Mesodermal cell (in vitro differentiated cells): Measurements from ENCODE around the gene KAZN.

Source experiments
- H3K27ac ChIP-seq: 2 replicates; pipeline ENCODE4 v1.7.0; 2013; ENCODE audit warnings: mild to moderate bottlenecking, low read depth, low read length, moderate library complexity; ENCODE audit not compliant: severe bottlenecking
- H3K36me3 ChIP-seq: 2 replicates; pipeline ENCODE4 v1.7.1; 2013; ENCODE audit warnings: mild to moderate bottlenecking, low read length, moderate library complexity; ENCODE audit not compliant: control insufficient read depth, insufficient read depth
- H3K4me1 ChIP-seq: one replicate; pipeline ENCODE4 v1.7.1; 2013; ENCODE audit warnings: mild to moderate bottlenecking, low read length; ENCODE audit not compliant: insufficient read depth, control insufficient read depth, poor library complexity, severe bottlenecking
- H3K4me3 ChIP-seq: 2 replicates; pipeline ENCODE4 v1.7.0; 2013; ENCODE audit warnings: low read length, control low read depth, mild to moderate bottlenecking; ENCODE audit not compliant: insufficient read depth, poor library complexity, severe bottlenecking; ENCODE audit errors: extremely low read depth
- H3K9me3 ChIP-seq: 2 replicates; pipeline ENCODE4 v1.7.1; 2013; ENCODE audit warnings: mild to moderate bottlenecking, low read length, moderate library complexity; ENCODE audit not compliant: control insufficient read depth
- WGBS, 2 experiments: methylation state at CpG; one replicate each; pipeline ENCODE4 v1.1.5; 2013; ENCODE audit warnings: missing lambda C conversion rate in 2 of 2; ENCODE audit not compliant: insufficient coverage in 2 of 2; 5-methylcytosine and 5-hydroxymethylcytosine counted together

The KAZN gene

DNA sequence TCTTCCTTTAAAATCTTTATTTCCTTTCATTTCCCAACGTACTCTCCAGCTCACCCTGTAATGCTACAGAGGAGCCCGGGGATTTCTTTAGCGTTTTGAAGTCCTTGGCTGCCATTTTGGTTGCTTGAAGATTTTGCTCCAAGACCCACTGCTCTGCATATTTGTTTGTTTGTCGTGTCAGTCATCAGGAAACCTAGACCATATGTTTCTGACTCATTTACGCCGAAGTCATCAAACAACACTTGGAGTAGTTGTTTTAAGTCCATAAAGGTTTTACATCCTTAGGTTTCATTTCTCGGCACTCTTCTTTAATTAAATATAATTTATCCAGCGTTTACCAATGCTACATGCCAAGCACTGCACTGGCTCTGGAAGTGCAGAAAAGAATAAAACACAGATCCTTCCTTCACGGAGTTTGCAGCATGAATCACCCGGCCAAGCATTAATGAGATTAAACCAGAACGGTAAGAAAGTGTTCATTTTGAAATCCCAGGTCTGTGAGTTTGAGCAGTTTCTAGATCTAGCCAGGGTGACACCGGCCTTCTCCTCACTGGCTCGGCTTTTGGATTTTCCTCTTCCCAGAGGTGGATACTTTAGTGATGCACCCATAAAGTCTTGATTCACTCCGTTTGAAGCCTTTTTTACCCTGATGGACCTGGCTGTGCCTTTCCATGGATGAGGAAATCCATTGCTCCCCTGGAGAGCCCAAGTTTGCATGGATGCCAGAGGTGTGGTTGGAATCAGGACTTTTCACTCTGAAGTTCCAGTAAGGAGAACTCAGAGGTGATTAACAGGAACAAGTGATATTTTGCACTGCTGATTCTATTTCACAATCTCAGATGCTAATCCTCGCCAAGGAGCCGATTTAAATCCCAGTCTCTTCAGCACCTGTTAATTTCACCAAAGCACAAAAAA lies 109.3 kb downstream of the KAZN start:
- 94 to 95% methylated on average over 12 to 13 of the region's 16 CpGs for WGBS, 2 experiments
- Histone ChIP-seq H3K27ac (no peak overlapping the region), H3K4me3 (no peak overlapping the region), H3K9me3 (no peaks in the 10 kb centered on the region), H3K36me3 (no peaks in the 10 kb centered on the region), H3K4me1 (no peaks in the 10 kb centered on the region)

DNA sequence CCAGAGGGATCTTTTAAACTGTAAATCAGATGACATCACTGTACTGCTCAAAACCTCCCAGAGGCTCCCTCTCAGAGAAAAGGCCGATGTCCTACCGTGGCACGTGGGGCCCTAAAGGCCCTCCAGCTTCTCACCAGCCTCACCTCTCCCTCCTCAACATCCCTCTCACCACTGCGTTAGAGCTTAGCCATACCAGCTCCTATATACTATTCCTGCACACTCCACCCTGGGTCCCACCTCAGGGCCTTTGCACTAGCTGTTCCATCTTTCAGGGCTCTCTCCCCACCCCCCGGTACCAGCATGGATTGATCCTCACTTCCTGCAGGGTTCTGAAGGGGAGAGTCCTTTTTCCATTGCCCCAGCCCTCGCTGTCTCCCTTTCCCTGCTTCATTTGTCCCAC lies 111.8 kb downstream of the KAZN start:
- Histone ChIP-seq H3K36me3 (no peaks in the 10 kb centered on the region), H3K27ac (no peak overlapping the region), H3K4me1 (no peaks in the 10 kb centered on the region), H3K4me3 (no peak overlapping the region), H3K9me3 (no peaks in the 10 kb centered on the region)
- 94 to 96% methylated on average over 5 of the region's 6 CpGs for WGBS, 2 experiments

DNA sequence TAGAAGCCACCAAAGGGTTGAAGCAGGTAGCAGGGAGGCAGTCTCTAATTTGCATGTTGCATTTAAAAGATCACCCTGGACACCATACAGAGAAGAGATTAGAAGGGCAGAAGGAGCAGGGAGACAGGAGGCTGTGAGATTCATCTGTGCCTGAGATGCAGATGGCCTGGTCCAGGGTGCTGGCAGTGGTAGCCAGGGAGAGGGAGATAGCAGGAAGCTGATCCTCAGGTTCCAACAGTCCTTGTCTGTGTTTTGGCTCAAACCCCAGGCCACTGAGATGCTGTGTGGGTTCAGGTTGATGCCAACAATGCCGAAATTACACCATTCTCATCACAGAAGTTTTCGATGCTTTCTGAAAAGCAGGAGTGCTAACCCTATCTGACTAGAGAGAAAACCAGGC lies 113.7 kb downstream of the KAZN start:
- Histone ChIP-seq H3K4me1 (no peaks in the 10 kb centered on the region), H3K4me3 (no peak overlapping the region), H3K9me3 (no peaks in the 10 kb centered on the region), H3K36me3 (no peaks in the 10 kb centered on the region), H3K27ac (no peak overlapping the region)
- WGBS, 2 experiments: 82 to 93% methylated on average over 2 of the region's 2 CpGs

DNA sequence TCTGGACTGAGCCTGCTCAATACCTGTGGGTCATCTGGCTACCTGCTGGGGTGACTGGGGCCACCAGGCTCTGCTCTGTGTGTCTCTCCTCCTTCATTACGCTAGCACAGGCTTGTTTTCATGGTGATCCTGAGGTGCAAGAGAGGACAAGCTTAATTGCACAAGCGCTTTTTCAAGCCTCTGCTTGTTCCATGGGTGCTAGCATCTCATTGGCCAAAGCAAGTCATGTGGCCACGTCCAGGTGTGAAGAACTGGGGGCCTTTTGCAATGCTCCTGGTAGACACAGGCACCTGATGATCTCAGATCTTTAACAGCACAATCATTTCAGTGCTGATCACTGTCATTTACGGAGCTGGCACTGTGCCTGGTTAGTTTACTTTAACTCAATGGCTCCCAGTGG lies 114.6 kb downstream of the KAZN start:
- WGBS, 2 experiments: 78 to 84% methylated on average over 3 to 4 of the region's 4 CpGs
- H3K9me3 ChIP-seq: no peaks in the 10 kb centered on the region
- no peaks in the 10 kb centered on the region for H3K36me3 ChIP-seq
- H3K4me1 ChIP-seq: no peaks in the 10 kb centered on the region
- H3K4me3 ChIP-seq: no peak overlapping the region
- no peak overlapping the region for H3K27ac ChIP-seq

DNA sequence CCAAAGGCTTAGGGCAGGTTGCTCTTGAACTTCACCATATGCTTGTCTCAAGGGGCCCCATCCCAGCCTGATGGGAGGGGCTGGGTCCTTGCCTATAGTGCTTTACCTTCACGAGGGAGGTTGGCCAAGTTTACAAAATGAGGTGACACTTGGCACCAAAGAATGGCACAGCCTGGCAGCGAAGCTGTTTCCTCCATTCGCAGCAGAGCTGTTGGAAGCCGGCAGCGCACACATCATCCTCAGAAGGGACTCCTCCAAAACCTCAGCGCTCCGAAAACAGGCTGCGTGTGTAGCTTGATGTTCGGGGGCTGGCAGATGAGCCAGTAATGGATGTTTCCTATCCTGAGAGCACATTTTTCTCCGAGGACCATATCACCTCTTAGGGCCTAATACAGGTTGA lies 116.8 kb downstream of the KAZN start:
- Histone ChIP-seq H3K4me3 (no peak overlapping the region), H3K36me3 (no peaks in the 10 kb centered on the region), H3K27ac (no peak overlapping the region), H3K4me1 (no peaks in the 10 kb centered on the region), H3K9me3 (no peaks in the 10 kb centered on the region)
- 94 to 96% methylated on average over 7 to 8 of the region's 10 CpGs for WGBS, 2 experiments

DNA sequence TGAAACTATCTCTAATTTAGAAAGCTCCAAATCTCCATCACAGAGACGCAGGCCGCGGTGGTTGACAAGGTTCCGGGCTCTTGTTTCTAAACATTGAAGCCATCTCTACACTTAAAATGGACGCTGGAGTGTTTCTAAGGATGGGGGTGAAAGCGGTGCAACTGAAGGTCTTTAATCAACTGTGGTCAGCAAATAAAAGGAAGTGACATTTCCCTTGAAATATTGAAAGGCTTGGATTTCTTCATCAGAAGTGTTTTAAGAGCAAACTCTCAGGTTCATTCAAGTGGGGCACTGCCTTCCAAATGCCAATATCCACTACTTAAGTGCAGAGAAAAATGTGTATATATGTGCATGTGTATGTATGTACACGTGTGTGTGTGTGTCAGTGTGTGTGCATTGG lies 117.3 kb downstream of the KAZN start:
- Histone ChIP-seq H3K27ac (no peak overlapping the region), H3K4me1 (no peaks in the 10 kb centered on the region), H3K36me3 (no peaks in the 10 kb centered on the region), H3K4me3 (no peak overlapping the region), H3K9me3 (no peaks in the 10 kb centered on the region)
- WGBS, 2 experiments: 80% methylated on average over 1 of the region's 7 CpGs; no CpG with 5 or more reads in 1 of the 2 experiments

DNA sequence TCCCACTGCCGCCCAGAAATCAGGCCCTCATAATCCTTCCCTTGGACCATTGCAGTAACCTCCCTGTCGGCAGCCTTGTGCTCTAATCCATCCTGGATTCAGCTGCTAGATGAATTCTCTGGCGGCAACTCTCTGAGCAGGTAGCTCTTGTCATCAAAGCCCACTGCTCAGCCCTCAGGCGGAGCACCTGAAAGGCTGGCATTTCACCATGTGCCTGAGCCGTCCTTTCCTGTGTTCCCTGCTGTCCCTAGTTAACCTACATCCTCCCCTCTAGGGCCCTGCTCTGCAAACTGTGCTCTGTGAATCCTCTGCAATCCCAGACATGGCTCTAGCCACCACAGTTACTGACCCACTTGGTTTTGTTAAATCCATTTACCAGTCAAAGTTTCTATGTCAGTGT lies 118.0 kb downstream of the KAZN start:
- Histone ChIP-seq H3K4me3 (no peak overlapping the region), H3K4me1 (no peaks in the 10 kb centered on the region), H3K9me3 (no peaks in the 10 kb centered on the region), H3K27ac (no peak overlapping the region), H3K36me3 (no peaks in the 10 kb centered on the region)
- WGBS, 2 experiments: 92 to 95% methylated on average over 5 of the region's 5 CpGs

DNA sequence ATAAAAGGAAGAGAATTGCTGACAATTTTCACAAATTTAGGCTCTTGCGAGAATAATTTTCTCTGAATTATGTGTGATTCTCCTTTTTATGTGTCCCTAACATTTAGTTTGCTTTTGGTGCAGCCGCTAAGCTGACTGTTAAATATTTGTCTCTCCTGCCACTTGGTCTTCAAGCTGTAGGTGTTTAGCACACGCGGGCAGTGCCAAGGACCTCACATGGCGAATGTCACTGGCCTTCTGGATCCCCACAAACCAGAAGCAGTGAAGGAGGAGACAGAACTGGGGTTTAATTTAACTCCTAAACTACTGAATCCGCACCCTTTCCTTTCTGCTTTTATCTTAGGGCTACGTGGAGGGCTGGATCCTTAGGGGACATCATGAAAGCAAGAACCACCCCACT lies 120.0 kb downstream of the KAZN start:
- Histone ChIP-seq H3K9me3 (no peaks in the 10 kb centered on the region), H3K4me3 (no peak overlapping the region), H3K4me1 (no peaks in the 10 kb centered on the region), H3K27ac (no peak overlapping the region), H3K36me3 (no peaks in the 10 kb centered on the region)
- 98 to 100% methylated on average over 5 of the region's 7 CpGs for WGBS, 2 experiments

DNA sequence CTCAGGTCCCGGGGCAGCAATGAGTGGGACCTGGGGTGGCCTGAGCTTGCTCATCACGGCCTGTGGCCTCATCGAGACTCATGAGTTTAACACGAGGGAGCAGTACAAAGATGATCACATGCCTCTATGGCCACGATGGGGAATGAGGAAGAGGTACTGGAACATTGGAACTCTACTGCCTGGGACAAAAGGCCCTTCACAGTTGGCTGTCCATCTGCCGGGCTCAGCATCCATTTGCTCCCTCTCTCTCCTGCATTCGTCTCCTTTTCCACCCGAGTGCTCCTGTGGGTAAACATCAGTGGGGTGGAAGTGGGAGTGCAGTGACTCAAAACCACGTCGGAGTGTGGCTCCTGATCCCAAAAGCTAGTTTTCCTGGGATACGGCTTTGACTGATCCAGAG lies 124.9 kb downstream of the KAZN start:
- Histone ChIP-seq H3K9me3 (no peaks in the 10 kb centered on the region), H3K36me3 (no peaks in the 10 kb centered on the region), H3K27ac (no peak overlapping the region), H3K4me3 (no peak overlapping the region), H3K4me1 (no peaks in the 10 kb centered on the region)
- 79 to 80% methylated on average over 5 to 6 of the region's 11 CpGs for WGBS, 2 experiments

DNA sequence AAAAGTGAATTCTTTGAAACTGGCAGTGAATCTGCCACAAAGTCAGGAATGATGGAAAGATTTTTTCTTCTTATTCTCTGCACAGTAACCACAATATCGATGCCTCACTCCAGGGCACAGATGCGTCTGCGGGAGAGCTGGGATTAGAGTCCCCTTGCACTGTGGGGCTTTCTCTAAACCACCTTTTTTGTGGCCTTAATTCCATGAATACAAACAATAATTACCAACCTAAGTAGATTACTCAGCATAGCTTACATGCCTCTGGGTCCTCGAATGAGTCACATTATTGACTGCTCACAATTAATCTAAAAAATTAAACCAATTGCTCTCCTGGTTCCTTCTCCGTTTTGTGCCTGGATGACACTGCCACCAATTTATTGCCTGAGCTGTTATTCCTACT lies 125.8 kb downstream of the KAZN start:
- no peaks in the 10 kb centered on the region for H3K4me1 ChIP-seq
- H3K27ac ChIP-seq: no peak overlapping the region
- 83 to 92% methylated on average over 5 of the region's 5 CpGs for WGBS, 2 experiments
- H3K9me3 ChIP-seq: no peaks in the 10 kb centered on the region
- H3K36me3 ChIP-seq: no peaks in the 10 kb centered on the region
- H3K4me3 ChIP-seq: no peak overlapping the region

DNA sequence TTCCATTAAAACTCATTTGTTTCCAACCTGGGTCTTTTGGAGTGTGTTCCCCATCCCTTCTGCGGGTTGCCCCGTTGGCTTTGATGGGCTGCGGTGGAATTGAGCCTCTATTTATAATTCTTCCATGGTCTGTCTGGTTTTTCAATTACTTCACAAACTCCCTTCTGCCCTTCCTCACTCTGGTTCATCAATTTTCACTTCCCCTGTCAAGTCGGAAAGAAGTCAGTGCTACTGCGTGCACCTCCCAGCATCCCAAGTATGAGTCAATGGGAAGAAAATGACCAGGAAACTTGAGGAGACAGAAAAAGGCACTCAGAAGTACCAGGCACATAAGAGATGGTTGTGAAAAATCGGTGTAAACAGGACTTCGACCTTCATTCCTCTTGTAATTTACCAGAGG lies 126.2 kb downstream of the KAZN start:
- no peaks in the 10 kb centered on the region for H3K9me3 ChIP-seq
- no peak overlapping the region for H3K4me3 ChIP-seq
- H3K27ac ChIP-seq: no peak overlapping the region
- no peaks in the 10 kb centered on the region for H3K36me3 ChIP-seq
- H3K4me1 ChIP-seq: no peaks in the 10 kb centered on the region
- WGBS, 2 experiments: 80 to 90% methylated on average over 4 to 6 of the region's 7 CpGs
